GM15510 (cell line): ENCODE results near the gene HMGCS1.

Experiments used
- POLR2A ChIP-seq: IDR thresholded peaks from 3 replicates; pipeline ENCODE4 v1.6.1; 2011; ENCODE audit warnings: borderline replicate concordance; ENCODE audit not compliant: insufficient read length; ENCODE audit errors: extremely low read depth

Gene HMGCS1

DNA sequence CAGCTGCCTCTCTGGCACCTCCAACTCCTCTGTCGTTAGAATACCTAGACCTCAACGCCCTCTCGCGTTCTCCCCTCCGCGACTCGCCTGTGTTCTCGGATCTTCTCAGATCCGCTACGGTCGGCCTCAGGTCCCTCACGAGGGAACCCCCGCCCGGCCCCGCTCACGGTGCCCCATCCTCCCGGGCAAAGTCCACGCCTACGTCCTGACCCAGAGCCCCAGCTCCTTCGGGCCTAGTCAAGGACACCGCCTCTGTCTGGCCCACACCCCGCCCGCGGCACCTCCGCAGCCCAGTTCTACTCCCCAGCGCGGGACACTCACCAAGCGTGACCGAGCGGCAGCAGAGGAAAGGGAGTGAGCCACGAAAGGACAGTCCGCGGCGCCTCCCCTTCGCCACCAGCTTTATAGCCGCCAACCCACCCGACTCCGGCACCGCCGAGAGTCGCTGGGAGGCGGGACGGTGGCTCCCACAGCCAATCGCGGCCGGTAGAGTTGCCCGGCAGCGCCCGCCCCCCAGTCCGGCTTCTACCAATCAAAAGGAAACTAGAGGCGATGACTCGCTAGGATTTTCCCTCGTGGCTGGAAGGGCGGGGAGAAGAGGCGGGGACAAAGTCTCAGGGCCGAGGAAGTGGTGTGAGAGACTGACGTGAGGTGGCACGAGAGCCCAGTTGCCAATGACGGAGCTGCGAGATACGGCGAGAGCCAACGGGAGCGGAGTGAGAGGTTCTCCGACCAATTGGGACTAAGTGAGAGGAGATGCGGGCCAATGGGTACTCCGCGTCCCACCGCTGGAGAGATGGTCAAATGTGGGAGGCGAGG is at the start of gene HMGCS1:
HMGCS1 (minus strand) TSS at position 378 of the 819 bp plus-strand sequence. CDS start 14,447 bp downstream, outside the sequence.
- TF ChIP-seq POLR2A, result peak; percentile 97

DNA sequence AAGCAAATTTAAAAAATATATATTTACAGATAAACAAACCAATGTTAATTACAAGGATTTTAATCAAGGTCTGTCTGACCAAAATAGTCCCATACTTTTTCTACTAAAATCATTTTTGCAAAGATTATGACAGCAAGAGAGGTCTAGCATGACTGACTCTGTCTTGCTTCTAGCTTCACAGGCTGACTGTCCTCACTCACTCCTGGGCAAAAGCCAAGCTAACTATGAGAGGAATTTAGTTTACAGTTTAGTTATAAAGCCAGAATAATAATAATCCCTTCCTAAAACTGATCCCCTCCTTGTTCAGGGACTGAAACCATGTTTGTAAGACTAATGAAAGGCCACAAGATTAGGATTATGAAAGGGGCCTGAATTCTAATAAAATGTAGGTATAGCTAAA is 45.5 kb upstream of the HMGCS1 start:
- TF ChIP-seq POLR2A, result no peak

- TF ChIP-seq POLR2A, result no peak
Measured at GRCh38 chr5:43358301-43358700, 45.1 kb upstream of the HMGCS1 start.

DNA sequence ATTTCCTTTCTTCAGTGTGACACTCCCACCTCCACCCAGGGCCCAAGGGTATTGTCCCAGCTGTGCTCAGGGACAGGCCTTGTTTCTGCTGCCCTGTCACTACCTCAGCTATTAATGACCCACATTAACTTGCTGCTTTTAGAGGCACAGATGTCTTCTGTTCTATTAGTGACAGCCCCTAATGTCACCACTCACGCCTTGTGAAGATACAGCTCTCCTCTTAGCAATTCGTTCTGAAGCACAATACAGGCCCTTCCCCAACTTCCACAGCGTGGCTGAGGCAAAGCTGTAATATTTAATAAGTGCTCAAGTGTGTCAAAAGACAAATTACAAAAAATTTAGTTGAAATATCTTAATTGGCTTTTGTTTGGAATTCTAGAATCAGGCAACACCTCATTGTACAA is 44.7 kb upstream of the HMGCS1 start:
- no peak for TF ChIP-seq POLR2A

- no peak for TF ChIP-seq POLR2A
Measured at GRCh38 chr5:43357067-43357466, 43.9 kb upstream of the HMGCS1 start.

GRCh38 chr5:43354774-43355173 is 41.6 kb upstream of the HMGCS1 start:
- no peak for TF ChIP-seq POLR2A

GRCh38 chr5:43353668-43354067 is 40.5 kb upstream of the HMGCS1 start:
- no peak for TF ChIP-seq POLR2A

- TF ChIP-seq POLR2A, result no peak
Measured at GRCh38 chr5:43352915-43353314, 39.7 kb upstream of the HMGCS1 start.

DNA sequence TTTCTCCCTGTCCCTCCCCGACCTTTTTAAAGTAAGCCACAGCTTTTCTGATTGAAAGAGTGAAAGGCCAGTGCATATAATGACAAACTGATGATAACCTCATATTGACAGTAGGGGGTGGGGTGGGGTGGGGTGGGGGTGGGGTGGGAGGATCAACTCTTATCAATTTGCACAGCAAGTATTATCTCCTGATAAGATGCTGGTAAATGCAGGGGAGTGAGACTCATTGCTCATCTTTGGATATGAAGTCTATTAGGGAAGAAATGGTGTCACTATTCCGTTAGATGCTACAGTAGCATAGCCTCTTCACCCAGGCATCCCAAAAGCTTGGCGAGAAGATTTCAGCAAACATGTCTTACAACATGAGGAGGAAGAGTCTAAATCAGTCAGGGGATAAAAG is 38.9 kb upstream of the HMGCS1 start:
- TF ChIP-seq POLR2A, result no peak

GRCh38 chr5:43348861-43349363 is 35.7 kb upstream of the HMGCS1 start:
- no peak for TF ChIP-seq POLR2A

DNA sequence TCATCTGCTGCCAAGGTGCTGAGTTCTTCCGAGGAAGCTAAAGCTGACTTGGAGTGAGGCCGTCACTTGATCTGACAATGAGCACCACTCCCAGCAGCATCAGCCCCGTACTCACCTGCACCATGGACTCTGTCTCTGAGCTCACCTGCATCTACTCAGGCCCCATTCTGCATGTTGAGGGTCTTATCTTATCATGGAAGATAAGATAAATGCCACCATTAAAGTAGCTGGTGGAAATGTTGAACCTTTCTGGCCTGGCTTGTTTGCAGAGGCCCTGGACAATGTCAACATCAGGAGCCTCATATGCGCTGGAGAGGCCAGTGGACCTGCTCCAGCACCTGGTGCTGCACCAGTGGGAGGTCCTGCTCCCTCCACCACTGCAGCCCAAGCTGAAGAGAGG is 35.0 kb upstream of the HMGCS1 start:
- no peak for TF ChIP-seq POLR2A

GRCh38 chr5:43338862-43339261 is 25.6 kb upstream of the HMGCS1 start:
- TF ChIP-seq POLR2A, result no peak

DNA sequence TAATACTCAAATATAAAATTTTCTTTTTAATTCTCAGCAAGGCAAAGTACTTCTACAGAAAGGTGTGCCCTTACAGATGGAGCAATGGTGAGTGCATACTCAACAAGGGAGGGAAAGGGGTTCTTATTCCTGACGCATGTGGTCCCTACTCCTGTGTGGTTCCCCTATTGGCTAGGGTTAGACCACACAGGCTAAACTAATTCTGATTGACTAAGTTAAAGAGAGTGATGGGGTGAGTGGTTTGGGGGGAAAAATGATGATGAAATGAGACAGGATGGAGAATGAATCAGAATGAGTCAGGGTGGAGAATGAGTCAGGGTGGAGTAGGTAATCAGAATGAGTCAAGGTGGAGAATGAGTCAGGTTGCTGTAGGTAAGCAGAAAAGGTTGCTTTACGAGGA is 22.9 kb upstream of the HMGCS1 start:
- no peak for TF ChIP-seq POLR2A

- no peak for TF ChIP-seq POLR2A
Measured at GRCh38 chr5:43335681-43336080, 22.5 kb upstream of the HMGCS1 start.

DNA sequence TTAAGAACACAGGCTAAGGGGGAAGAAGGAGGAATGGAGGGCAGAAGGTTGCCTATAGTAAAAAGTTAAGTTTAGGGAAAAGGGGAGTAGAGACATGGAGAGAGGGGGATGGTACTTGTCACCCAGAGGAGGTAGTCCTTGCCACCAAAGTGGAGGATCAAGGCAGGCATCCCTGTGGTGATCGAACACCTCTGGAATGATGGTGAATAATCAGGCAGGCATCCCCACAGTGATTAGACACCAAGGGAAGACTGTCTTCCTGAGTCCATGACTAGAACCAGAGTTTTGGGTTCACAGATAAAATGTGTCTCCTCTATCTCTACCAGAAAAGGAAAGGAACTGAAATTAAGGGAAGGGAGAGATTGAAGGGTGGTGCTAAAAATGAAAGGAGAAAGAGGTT is 19.2 kb upstream of the HMGCS1 start:
- no peak for TF ChIP-seq POLR2A

DNA sequence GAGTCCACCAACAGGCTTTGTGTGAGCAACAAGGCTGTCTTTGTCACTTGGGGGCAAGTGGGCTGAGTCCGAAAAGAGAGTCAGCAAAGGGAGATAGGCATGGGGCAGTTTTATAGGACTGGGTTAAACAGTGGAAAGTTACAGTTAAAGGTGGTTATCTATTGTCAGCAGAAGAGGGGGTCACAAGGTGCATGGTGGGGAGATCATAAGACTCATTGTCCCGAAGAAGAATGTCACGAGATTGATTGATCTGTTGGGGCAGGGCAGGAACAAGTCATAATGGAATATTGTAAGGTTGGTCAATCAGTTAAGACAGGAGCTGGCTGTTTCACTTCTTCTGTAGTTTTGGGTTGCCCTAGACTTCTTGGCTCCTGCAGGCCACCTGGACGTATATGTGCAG is 7.6 kb upstream of the HMGCS1 start:
- no peak for TF ChIP-seq POLR2A
